Glutamatergic neuron (in vitro differentiated cells): ENCODE measurements around the gene NFKBIB. TPM values are rescaled to one million over a fixed set of nuclear protein-coding genes. Genes with fewer than 3 reads are reported as not detected.
A peak's percentile ranks its signal among the peaks of the same experiment; 100 is the strongest.

ENCODE experiments used
- DNase-seq: peaks from one replicate; pipeline ENCODE4 v3.0.0; 2022
- H3K27ac Mint-ChIP-seq: one replicate; pipeline ENCODE4 v1.8.0; 2020; ENCODE audit warnings: mild to moderate bottlenecking, mixed read lengths, inconsistent platforms; ENCODE audit not compliant: unreplicated experiment
- H3K27me3 Mint-ChIP-seq: one replicate; pipeline ENCODE4 v1.8.0; 2020; ENCODE audit warnings: mild to moderate bottlenecking, moderate library complexity, mixed read lengths, inconsistent platforms; ENCODE audit not compliant: unreplicated experiment
- H3K36me3 Mint-ChIP-seq: one replicate; pipeline ENCODE4 v1.8.0; 2020; ENCODE audit warnings: mild to moderate bottlenecking, mixed read lengths, inconsistent platforms; ENCODE audit not compliant: unreplicated experiment
- H3K4me1 Mint-ChIP-seq: one replicate; pipeline ENCODE4 v1.8.0; 2020; ENCODE audit warnings: mild to moderate bottlenecking, low read depth, mixed read lengths, inconsistent platforms; ENCODE audit not compliant: unreplicated experiment
- H3K4me3 Mint-ChIP-seq: one replicate; pipeline ENCODE4 v1.8.0; 2020; ENCODE audit warnings: mild to moderate bottlenecking, mixed read lengths, inconsistent platforms; ENCODE audit not compliant: unreplicated experiment
- H3K9me3 Mint-ChIP-seq: one replicate; pipeline ENCODE4 v1.8.0; 2020; ENCODE audit warnings: mild to moderate bottlenecking, moderate library complexity, mixed read lengths, inconsistent platforms; ENCODE audit not compliant: unreplicated experiment
- CTCF ChIP-seq: fragments of 200-600 bp; sonication (generic); IDR thresholded peaks from one replicate; pipeline ENCODE4 v1.5.0; 2021; ENCODE audit not compliant: partially characterized antibody, unreplicated experiment
- total RNA-seq: library from RNA; stranded (reverse); fragmentation: NEBNext Ultra II Directional; extraction: Animal tissue kit (Norgen Biotek cat#: 25700); gene quantifications from one replicate; pipeline ENCODE4 v1.2.1, GENCODE V29; 2021; ENCODE audit not compliant: unreplicated experiment

The NFKBIB gene
- total RNA-seq, 1 donor from 2014 or later = 12.8 TPM

GRCh38 chr19:38946229-38947010 is 46.7 kb downstream of the NFKBIB start:
- no peak for DNase-seq
- no peak for TF ChIP-seq CTCF
- Mint-ChIP-seq H3K36me3 (peaks cover 5% of the 10 kb centered on the region), H3K4me1 (no peaks in the 10 kb centered on the region), H3K4me3 (no peak overlapping the region), H3K27me3 (peaks cover 14% of the 10 kb centered on the region), H3K9me3 (peaks cover 3% of the 10 kb centered on the region), H3K27ac (no peak overlapping the region)

- H3K27ac Mint-ChIP-seq = no peak overlapping the region
- H3K36me3 Mint-ChIP-seq = peaks cover under 1% of the 10 kb centered on the region
- peak overlapping the region; percentile 73 for H3K4me3 Mint-ChIP-seq
- H3K9me3 Mint-ChIP-seq = peaks cover 3% of the 10 kb centered on the region
- no peaks in the 10 kb centered on the region for H3K4me1 Mint-ChIP-seq
- DNase-seq = peak; percentile 99
- peaks cover 11% of the 10 kb centered on the region for H3K27me3 Mint-ChIP-seq
- no peak for TF ChIP-seq CTCF
These were observed 50.0 kb downstream of the NFKBIB start for GRCh38 chr19:38949580-38950367.

- Mint-ChIP-seq H3K27ac (no peak overlapping the region), H3K4me3 (no peak overlapping the region), H3K36me3 (no peaks in the 10 kb centered on the region), H3K9me3 (peaks cover 3% of the 10 kb centered on the region), H3K27me3 (peaks cover 11% of the 10 kb centered on the region), H3K4me1 (no peaks in the 10 kb centered on the region)
- no peak for TF ChIP-seq CTCF
- no peak for DNase-seq
These were observed 51.4 kb downstream of the NFKBIB start for GRCh38 chr19:38951187-38951586.

- Mint-ChIP-seq H3K4me1 (no peaks in the 10 kb centered on the region), H3K27ac (no peak overlapping the region), H3K9me3 (peaks cover 3% of the 10 kb centered on the region), H3K4me3 (peak overlapping the region; percentile 17), H3K27me3 (peaks cover 9% of the 10 kb centered on the region), H3K36me3 (no peaks in the 10 kb centered on the region)
- peak; percentile 45 for DNase-seq
- peak; percentile 35 for TF ChIP-seq CTCF
These were observed 52.8 kb downstream of the NFKBIB start for GRCh38 chr19:38952395-38953165.
